GM18951 (cell line): Measurements from ENCODE around the gene WBP4.
"Not testable (repeated sequence)": the region's sequence is repeated elsewhere in the genome, so short reads cannot be mapped to it uniquely, and the experiment has no call there.

Experiments
- POLR2A ChIP-seq: IDR thresholded peaks from 4 replicates; pipeline ENCODE4 v1.6.1; 2011; ENCODE audit warnings: mild to moderate bottlenecking; ENCODE audit not compliant: insufficient read length, insufficient read depth; ENCODE audit errors: extremely low read depth
- in situ Hi-C: fragments of 300-500 bp; cut with MboI; formaldehyde crosslinking; loops from one replicate; pipeline ENCODE4 v1.12.0; 2022; ENCODE audit warnings: low sequenced_read_pairs, mixed read lengths, inconsistent platforms; ENCODE audit not compliant: unreplicated experiment

The WBP4 gene

DNA sequence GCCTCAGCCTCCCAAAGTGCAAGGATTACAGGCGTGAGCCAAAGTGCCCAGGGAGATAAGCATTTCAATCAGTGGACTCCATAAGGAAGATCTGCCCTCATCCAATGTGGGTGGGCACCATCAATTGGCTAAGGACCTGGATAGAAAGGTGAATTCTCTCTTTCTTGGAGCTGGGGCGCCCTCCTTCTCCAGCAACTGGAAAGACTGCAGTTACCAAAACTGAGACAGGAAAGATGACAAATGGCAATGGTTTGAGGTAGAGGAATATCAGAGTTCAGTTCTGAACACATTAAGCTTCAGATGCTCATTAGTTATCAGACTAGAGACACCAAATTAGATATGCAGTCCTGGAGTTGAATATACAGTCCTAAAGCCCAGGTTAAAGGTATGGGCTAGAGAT lies 31.7 kb upstream of the WBP4 start:
- no peak for TF ChIP-seq POLR2A
- in situ Hi-C loops, result no loop called here

DNA sequence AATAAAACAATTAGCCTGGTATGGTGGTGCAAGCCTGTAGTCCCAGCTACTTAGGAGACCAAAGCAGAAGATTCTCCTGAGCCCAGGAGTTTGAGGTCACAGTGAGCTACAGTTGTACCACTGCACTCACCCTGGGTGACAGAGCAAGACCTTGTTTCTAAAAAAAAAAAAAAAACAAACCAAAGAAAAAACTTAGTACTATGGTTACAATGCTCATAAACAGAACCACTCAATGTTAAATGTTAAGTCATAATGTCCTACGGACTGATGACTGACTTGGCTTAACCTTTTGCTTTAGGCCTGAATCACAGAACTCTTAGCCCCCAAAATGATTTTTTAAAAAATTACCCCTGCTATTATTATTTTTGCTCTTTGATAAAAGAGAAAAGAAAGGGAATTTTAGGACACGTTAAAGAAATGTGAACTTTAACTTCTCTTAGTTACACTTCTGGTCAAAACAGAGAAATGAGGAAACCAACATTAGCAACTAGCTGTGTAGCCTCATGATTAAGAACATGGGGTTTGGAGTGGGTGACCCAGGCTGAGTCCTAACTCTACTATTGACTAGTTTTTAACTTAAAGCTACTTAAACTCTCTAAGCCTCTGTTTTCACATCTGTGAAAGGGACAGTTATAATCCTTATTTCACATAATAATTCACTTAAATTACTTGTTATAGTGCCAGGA lies 28.5 kb upstream of the WBP4 start:
- no peak for TF ChIP-seq POLR2A
- in situ Hi-C loops, result no loop called here

DNA sequence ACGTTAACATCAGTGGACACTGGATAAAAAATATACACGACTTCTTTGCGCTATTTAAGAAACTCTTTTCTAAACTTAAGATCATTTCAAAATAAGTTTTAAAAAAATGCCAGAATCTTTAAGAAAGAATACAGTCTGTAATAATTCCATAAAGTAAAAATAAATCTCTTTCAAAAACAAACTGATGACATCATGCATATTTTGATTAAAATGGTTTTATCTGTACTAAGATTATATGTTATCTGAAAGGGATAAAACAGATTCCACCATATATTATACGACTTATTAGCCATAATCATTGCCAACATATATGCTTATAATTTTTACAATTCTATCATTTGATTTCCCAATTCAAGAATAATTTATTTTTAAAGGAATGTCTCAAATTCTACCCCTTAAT lies 26.9 kb upstream of the WBP4 start:
- no peak for TF ChIP-seq POLR2A
- in situ Hi-C loops, result no loop called here

DNA sequence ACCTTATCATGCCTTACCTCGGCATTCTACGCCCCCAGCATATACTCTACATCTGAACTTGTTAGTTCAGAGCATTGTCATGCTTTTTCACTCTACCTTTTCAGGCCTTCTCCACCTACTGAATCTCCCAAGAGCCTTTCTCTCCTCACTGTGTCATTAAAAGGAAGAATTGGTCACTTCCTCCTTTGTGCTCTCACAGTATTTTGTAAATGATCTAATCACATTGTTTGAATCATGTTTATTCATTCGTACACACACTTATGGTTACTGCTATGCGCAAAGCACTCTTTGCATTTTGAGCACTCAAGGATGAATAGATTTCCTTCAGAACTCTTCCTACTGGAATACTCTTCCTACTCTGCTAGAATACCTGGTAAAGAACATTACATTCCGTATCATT lies 26.4 kb upstream of the WBP4 start:
- no peak for TF ChIP-seq POLR2A
- in situ Hi-C loops, result no loop called here

DNA sequence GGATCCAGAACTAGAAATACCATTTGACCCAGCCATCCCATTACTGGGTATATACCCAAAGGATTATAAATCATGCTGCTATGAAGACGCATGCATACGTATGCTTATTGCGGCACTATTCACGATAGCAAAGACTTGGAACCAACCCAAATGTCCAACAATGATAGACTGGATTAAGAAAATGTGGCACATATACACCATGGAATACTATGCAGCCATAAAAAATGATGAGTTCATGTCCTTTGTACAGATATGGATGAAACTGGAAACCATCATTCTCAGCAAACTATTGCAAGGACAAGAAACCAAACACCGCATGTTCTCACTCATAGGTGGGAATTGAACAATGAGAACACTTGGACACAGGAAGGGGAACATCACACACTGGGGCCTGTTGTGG lies 24.8 kb upstream of the WBP4 start:
- in situ Hi-C loops, result not testable (repeated sequence)

DNA sequence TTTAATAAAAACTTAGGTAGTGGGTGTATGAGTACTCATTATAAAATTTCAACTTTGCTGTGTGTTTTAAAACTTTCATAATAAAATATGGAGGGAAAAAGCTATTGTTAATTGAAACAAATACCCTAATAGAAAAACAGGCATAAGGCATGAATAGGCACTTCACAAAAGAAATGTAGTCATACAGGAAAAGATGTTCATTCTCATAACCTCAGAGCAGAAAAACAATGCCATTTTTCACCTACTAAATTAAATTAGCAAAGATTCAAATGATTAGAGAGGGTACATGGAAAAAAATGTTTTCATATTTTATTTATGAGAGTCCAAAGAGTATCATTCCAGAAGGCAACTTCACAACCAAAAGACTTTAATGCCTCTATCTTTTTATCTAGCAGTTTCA lies 21.6 kb upstream of the WBP4 start:
- in situ Hi-C loops, result no loop called here
- TF ChIP-seq POLR2A, result no peak

DNA sequence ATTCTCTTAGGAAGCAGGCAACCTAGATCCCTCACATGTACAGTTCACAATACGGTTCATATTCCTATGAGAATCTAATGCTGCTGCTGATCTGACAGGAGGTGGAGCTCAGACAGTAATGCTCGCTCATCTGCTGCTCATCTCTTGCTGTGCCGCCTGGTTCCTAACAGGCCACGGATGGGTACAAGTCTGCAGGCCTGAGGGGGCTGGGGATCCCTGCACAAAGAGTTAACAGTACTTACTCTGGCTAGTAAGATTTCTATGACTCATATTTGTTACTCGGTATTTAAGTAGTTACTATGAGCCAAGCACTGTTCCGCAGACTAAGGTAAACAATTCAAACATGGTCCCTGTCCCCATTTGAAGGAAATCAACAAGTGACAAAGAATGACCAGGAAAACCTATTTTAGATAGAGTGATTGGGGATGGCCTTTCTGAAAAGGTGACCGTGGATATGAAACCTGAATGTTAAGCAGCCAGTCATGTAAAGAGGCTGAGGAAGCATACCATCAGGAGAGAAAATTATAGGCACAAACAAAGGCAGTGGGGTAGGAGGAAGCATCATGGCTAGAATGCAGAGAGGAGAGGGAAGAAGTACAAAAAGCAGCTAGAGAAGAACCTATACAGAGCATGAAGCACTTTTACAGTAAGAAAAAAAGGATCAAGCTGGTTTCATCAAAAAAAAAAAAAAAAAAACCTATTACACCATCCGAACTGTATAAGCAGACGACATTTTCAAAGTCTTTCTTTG lies 20.6 kb upstream of the WBP4 start:
- no peak for TF ChIP-seq POLR2A
- in situ Hi-C loops, result no loop called here

DNA sequence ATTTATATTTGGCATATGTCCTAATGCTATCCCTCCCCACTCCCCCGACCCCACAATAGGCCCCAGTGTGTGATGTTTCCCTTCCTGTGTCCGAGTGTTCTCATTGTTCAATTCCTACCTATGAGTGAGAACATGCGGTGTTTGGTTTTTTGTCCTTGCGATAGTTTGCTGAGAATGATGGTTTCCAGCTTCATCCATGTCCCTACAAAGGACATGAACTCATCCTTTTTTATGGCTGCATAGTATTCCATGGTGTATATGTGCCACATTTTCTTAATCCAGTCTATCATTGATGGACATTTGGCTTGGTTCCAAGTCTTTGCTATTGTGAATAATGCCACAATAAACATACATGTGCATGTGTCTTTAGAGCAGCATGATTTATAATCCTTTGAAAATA lies 18.9 kb upstream of the WBP4 start:
- in situ Hi-C loops, result not testable (repeated sequence)

DNA sequence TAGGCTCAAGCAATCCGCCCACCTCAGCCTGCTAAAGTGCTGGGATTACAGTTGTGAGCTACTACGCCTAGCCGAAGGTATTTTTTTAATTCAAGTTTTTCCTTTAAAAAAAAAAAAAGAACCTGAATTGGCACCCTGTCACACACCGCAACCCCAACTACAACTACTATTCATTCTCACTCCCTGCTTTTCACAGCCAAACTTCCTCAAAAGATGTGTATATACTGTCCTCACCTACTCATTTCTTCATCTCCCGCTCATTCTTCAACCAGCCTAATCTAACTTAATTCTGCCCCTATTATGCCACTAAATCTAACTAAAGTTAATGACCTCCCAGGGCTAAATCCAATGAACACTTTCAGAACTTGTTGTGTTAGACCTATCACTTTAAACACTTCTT lies 12.7 kb upstream of the WBP4 start:
- no peak for TF ChIP-seq POLR2A
- in situ Hi-C loops, result no loop called here

DNA sequence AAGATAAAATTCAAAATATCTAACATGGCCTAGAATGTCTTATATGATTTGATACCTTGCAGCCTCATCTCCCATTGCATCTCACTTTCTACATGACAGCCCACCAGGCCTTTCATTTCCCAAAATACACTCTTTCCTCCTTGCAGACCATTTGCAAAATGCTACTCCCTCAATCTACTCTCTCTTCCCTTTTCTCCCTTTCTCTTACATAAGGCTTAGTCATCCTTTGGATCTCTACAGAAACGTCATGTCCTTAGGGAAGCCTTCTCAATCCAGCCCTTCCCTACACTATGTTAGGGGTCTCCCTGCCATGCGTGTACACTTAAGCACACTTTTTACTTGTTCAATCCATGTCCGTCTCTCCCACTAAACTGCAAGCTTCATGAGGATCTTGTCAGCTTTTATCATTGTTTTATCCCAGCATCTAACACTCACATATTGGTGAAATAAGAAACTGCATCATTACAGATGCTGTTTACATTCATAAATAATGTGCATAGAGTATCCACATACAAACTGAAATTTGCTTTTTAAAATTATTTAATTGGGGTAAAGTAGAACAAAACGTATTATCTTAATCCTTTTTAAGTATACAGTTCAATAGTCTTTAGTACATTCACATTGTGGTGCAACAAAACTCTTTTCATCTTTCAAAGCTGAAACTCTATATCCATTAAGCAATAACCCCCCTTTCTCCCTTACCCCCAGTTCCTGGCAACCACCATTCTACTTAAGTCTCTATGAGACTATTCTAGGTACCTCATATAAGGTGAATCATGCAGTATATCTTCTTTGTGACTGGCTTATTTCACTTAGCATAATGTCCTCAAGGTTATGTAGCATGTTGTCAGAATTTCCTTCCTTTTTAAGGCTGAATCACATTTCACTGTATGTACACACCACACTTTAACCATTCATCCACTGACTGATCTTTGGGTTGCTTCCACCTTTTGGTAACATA lies 11.5 kb upstream of the WBP4 start:
- no peak for TF ChIP-seq POLR2A
- in situ Hi-C loops, result loop anchor here (10.0 kb wide), 1 partner anchor 65 kb away; no protein-coding TSS in a partner anchor

DNA sequence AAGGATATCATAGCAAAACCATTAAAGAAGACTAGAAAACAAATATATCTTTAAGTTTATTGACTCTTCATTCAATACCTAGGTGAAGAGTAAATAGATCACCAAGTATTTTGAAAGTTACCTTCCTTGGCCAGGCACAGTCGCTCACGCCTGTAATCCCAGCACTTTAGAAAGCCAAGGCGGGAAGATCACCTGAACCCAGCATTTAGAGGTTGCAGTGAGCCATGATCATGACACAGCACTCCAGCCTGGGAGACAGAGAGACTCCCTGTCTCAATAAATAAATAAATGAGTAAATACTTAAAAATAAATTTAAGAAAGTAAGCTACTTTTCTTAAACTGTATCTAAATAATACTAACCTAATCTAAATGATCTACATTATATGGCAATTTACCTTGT lies 8.9 kb upstream of the WBP4 start:
- in situ Hi-C loops, result loop anchor here (10.0 kb wide), 1 partner anchor 68 kb away; no protein-coding TSS in a partner anchor
- no peak for TF ChIP-seq POLR2A

DNA sequence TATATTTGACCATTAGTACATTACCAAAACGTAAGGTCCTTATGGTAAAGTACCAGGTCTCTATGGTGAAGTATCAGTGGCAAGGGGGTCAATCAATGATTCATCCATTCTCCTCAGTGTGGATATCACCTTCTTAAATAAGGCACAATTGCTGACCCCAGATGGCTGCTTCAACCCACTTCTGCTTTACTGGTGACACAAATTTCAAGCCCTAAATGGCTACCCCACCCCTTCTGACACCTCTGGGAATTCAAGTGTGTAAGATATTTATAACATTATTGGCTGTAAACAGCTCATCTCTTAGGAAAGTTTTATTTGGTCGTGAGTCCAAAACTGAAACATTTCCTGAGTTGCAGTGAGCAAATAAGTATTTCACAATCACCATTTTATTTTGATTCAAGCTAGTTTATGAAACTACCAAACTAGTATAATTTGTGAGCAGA lies 7.9 kb upstream of the WBP4 start:
- in situ Hi-C loops, result loop anchor here (10.0 kb wide), 1 partner anchor 69 kb away; no protein-coding TSS in a partner anchor
- no peak for TF ChIP-seq POLR2A

DNA sequence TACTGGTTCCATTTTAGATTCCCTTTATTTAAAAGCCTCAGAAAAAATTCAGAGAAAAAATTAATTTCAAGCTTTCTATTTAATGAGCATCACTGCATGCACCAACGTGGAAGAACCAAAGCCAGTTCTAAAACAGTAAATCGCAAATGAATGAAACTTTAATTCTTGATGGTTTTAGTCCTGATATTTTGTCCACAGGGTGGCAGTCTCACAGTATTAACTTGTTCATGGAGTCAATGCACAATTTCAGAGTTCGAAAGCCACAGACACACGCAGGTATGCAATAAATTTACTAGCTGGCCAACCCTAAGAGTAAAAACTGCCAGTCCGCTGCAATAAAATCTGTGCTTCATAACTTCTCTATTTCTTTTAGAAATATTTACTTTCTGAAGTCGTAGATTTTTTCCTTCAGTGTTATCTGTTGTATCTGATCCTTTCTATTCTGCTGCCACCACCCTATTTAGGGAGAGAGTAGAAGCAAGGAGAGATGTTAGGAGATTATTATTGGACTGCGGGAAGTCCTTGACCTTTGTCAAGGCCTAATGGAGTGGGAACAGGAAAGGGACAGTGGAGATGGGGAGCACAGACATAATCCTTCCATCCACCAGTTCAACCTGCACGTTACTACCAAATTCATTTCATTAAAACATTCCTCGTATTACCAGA lies 7.0 kb upstream of the WBP4 start:
- in situ Hi-C loops, result loop anchor here (10.0 kb wide), 1 partner anchor 70 kb away; no protein-coding TSS in a partner anchor
- no peak for TF ChIP-seq POLR2A
